RWPE2 (cell line): ENCODE results near the gene MYCBPAP.
A peak's percentile ranks its signal among the peaks of the same experiment; 100 is the strongest.

ENCODE experiments used
- ATAC-seq: fragments of 200-7000 bp; cut with Tn5 transposase; 3 replicates; pipeline ENCODE4 v1.9.1; 2021; ENCODE audit warnings: low read depth
- DNase-seq: peaks from one replicate; pipeline ENCODE4 v3.0.0-alpha.2; 2020; ENCODE audit warnings: low spot score
- H3K27ac ChIP-seq: fragments of 450-650 bp; 2 replicates; pipeline ENCODE4 v1.5.1; 2017; ENCODE audit warnings: mild to moderate bottlenecking; ENCODE audit not compliant: poor library complexity, severe bottlenecking
- H3K27me3 ChIP-seq: fragments of 250-450 bp; sonication (Bioruptor Pico); 2 replicates; pipeline ENCODE4 v1.5.1; 2021; ENCODE audit warnings: mild to moderate bottlenecking, moderate library complexity; ENCODE audit not compliant: insufficient read depth, poor library complexity, severe bottlenecking
- H3K36me3 ChIP-seq: fragments of 250-450 bp; sonication (Bioruptor Pico); 2 replicates; pipeline ENCODE4 v1.5.1; 2020; ENCODE audit warnings: low read depth, mild to moderate bottlenecking, moderate library complexity
- H3K4me1 ChIP-seq: fragments of 250-450 bp; sonication (Bioruptor Pico); 2 replicates; pipeline ENCODE4 v1.5.1; 2021; ENCODE audit warnings: mild to moderate bottlenecking, moderate library complexity; ENCODE audit not compliant: insufficient read depth, poor library complexity, severe bottlenecking
- H3K4me3 ChIP-seq: fragments of 250-450 bp; sonication (Bioruptor Pico); 2 replicates; pipeline ENCODE4 v1.5.1; 2021; ENCODE audit warnings: mild to moderate bottlenecking, moderate library complexity; ENCODE audit not compliant: severe bottlenecking
- H3K9me3 ChIP-seq: fragments of 250-450 bp; sonication (Bioruptor Pico); 2 replicates; pipeline ENCODE4 v1.5.1; 2021; ENCODE audit warnings: mild to moderate bottlenecking, moderate library complexity; ENCODE audit not compliant: severe bottlenecking
- TF ChIP-seq, protein P1 (sequence below): fragments of 450-650 bp; IDR thresholded peaks from one replicate; pipeline ENCODE4 v1.5.1; 2017; ENCODE audit warnings: mild to moderate bottlenecking, moderate library complexity; ENCODE audit not compliant: poor library complexity, severe bottlenecking

MYCBPAP gene

DNA sequence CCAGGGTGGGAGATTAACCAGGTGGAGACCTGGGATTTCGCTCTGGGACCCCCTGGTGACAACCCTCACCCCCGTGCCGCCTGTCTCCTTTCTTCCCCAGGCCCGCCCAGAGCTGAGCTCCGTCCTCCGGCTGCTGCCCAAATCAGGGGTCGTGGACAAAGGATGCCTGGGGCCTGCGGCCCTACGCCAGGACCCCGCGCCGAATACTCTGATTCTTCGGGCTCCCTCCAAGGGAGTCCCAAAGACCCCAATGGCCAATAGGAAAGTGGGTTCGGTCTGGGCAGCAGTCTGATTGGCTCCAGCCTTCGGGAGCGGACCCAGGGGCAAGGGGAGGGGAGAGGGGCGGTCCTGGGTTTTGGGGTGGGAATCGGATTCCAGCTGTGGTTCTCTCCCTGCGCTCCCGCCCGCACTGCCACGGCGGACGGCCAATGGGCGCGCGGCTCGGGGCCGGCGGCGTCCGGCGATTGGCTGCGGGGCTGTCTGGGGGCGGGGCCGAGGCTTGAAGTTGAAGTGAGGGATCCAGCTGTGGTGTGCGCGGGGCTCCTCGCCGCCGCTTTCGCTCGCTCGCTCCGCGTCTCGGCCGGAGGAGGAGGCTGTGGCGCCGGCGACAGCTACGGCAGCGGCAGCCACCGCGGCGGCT, 52.1 kb downstream of the MYCBPAP start, which contains the start of gene CACNA1G:
TSS of gene CACNA1G (plus strand) at position 531 of the 640 bp plus-strand sequence. CDS start 745 bp downstream, outside the sequence.
- DNase-seq (peak; percentile 92), ATAC-seq (peak; percentile 86)
- H3K36me3 ChIP-seq = no peaks in the 10 kb centered on the region
- TF ChIP-seq, protein P1, sequence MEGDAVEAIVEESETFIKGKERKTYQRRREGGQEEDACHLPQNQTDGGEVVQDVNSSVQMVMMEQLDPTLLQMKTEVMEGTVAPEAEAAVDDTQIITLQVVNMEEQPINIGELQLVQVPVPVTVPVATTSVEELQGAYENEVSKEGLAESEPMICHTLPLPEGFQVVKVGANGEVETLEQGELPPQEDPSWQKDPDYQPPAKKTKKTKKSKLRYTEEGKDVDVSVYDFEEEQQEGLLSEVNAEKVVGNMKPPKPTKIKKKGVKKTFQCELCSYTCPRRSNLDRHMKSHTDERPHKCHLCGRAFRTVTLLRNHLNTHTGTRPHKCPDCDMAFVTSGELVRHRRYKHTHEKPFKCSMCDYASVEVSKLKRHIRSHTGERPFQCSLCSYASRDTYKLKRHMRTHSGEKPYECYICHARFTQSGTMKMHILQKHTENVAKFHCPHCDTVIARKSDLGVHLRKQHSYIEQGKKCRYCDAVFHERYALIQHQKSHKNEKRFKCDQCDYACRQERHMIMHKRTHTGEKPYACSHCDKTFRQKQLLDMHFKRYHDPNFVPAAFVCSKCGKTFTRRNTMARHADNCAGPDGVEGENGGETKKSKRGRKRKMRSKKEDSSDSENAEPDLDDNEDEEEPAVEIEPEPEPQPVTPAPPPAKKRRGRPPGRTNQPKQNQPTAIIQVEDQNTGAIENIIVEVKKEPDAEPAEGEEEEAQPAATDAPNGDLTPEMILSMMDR = no peak
- H3K4me1 ChIP-seq = no peaks in the 10 kb centered on the region
- no peaks in the 10 kb centered on the region for H3K9me3 ChIP-seq
- peak within 1 kb of the TSS; percentile 35 for H3K4me3 ChIP-seq
- H3K27me3 ChIP-seq = peaks cover 36% of the 10 kb centered on the region
- H3K27ac ChIP-seq = no peak within 1 kb of the TSS

DNA sequence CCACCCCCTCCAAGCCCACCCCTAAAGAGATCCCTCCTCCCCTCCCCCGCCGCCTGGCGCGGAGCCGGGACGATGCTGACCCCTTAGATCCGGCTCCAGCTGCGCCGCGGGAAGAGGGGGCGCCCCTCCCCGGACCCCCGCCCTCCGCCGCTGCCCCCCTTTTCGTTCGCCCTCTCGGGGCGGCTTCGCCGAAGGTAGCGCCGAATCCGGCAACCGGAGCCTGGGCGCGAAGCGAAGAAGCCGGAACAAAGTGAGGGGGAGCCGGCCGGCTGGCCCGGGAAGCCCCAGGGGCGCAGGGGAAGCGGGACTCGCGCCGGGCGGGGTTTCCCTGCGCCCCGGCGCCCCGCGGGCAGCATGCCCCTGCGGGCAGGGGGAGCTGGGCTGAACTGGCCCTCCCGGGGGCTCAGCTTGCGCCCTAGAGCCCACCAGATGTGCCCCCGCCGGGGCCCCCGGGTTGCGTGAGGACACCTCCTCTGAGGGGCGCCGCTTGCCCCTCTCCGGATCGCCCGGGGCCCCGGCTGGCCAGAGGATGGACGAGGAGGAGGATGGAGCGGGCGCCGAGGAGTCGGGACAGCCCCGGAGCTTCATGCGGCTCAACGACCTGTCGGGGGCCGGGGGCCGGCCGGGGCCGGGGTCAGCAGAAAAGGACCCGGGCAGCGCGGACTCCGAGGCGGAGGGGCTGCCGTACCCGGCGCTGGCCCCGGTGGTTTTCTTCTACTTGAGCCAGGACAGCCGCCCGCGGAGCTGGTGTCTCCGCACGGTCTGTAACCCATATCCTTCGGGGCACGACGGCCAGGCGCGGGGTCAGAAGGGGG, 52.9 kb downstream of the MYCBPAP start:
- H3K4me3 ChIP-seq = peak overlapping the region; percentile 35
- no peak overlapping the region for H3K27ac ChIP-seq
- no peaks in the 10 kb centered on the region for H3K36me3 ChIP-seq
- no peaks in the 10 kb centered on the region for H3K4me1 ChIP-seq
- TF ChIP-seq, protein P1 = no peak
- H3K9me3 ChIP-seq = no peaks in the 10 kb centered on the region
- peaks cover 36% of the 10 kb centered on the region for H3K27me3 ChIP-seq
- ATAC-seq (no peak), DNase-seq (no peak)

DNA sequence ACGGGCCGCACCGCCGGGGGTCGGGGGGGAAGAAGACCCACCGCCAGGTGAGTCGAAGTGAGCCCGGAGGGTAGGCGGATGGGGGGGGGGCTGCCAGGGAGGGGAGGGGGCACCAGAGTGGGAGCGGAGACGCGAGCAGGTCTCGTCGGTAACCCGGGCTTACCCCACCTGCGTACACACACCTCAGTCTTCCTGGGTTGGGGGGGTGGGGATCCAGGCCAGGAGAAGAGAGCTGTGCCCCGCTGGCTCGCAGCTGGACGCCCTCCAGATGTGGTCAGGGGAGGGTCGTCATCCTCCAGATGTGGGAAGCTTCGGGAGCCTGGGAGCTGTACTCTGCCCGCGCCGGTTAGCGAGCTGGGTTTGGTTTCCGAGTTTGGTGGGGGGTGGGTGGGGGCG, 53.5 kb downstream of the MYCBPAP start:
- H3K27ac ChIP-seq = no peak overlapping the region
- H3K4me1 ChIP-seq = no peaks in the 10 kb centered on the region
- TF ChIP-seq, protein P1 = no peak
- H3K27me3 ChIP-seq = peaks cover 36% of the 10 kb centered on the region
- no peaks in the 10 kb centered on the region for H3K9me3 ChIP-seq
- no peak overlapping the region for H3K4me3 ChIP-seq
- H3K36me3 ChIP-seq = no peaks in the 10 kb centered on the region
- DNase-seq = no peak
- no peak for ATAC-seq

DNA sequence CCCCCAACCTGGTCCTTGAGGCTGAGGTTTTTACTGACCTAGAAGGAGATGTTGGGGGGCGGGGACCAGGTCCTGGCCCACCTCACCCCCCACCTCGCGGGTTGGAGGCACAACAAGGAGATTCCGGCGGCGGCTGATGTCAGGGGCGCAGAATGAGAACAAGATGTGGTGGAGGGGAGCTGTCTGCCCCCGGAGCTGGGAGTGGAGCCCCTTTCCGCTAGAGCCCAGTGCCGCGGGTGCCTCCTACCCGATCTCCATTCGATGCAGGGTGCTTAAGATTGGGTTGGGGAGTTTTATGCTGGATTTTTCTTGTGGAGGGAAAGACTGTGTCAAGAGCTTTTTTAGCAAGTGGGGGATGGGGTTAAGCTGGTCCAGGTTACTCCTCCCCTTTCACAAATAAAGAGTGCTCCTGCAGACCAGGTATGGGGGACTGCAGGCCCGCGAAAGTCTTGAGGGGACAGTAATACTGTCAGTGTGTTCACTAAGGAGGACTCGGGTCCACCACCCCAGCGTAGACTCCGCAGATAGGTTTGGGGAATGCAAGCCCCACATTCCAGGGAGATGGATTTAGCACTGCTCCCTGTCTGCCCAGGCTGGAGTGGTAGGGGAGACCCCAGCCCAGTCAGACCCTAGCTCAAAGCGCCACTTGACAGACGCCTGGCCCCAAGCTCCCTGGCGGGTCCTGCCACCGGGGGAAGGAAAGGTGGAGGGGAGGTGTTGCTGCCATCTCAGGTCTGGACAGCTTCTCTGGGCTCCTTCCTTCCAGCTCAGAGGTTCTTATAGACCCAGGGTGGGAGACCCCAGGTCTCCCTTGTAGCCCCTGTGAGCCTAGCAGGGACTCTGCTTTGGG, 54.2 kb downstream of the MYCBPAP start:
- H3K27me3 ChIP-seq = peaks cover 36% of the 10 kb centered on the region
- TF ChIP-seq, protein P1 = no peak
- H3K4me3 ChIP-seq = no peak overlapping the region
- DNase-seq (no peak), ATAC-seq (no peak)
- H3K4me1 ChIP-seq = no peaks in the 10 kb centered on the region
- H3K36me3 ChIP-seq = no peaks in the 10 kb centered on the region
- H3K27ac ChIP-seq = no peak overlapping the region
- no peaks in the 10 kb centered on the region for H3K9me3 ChIP-seq
